H9 (cell line): ENCODE data around the gene SDK1. TPM values are rescaled to one million over a fixed set of nuclear protein-coding genes. Genes with fewer than 3 reads are reported as not detected.

Experiments
- DNase-seq: peaks from one replicate; pipeline ENCODE4 v3.0.0-alpha.2; 2017
- H2AFZ ChIP-seq: one replicate; pipeline ENCODE4 v1.6.1; 2013; ENCODE audit warnings: mild to moderate bottlenecking, low read length, control low read depth, moderate library complexity
- H2AK5ac ChIP-seq: 2 replicates; pipeline ENCODE4 v1.6.1; 2013; ENCODE audit warnings: low read length, control low read depth, mixed read lengths; ENCODE audit not compliant: insufficient read length
- H2BK120ac ChIP-seq: one replicate; pipeline ENCODE4 v1.6.1; 2013; ENCODE audit warnings: low read depth, mild to moderate bottlenecking, low read length, control low read depth, inconsistent platforms; ENCODE audit not compliant: poor library complexity, severe bottlenecking
- H2BK12ac ChIP-seq: 2 replicates; pipeline ENCODE4 v1.6.1; 2013; ENCODE audit warnings: low read length, control low read depth, mixed read lengths, low read depth; ENCODE audit not compliant: insufficient read length
- H2BK15ac ChIP-seq: 2 replicates; pipeline ENCODE4 v1.6.1; 2013; ENCODE audit warnings: low read depth, low read length, control low read depth
- H2BK20ac ChIP-seq: one replicate; pipeline ENCODE4 v1.6.1; 2013; ENCODE audit warnings: low read depth, mild to moderate bottlenecking, low read length, control low read depth, inconsistent platforms; ENCODE audit not compliant: poor library complexity, severe bottlenecking
- H2BK5ac ChIP-seq: 2 replicates; pipeline ENCODE4 v1.6.1; 2013; ENCODE audit warnings: low read length, control low read depth, mixed read lengths; ENCODE audit not compliant: insufficient read length
- H3K14ac ChIP-seq: 2 replicates; pipeline ENCODE4 v1.6.1; 2013; ENCODE audit warnings: low read length, control low read depth; ENCODE audit not compliant: insufficient read depth
- H3K18ac ChIP-seq: 2 replicates; pipeline ENCODE4 v1.6.1; 2013; ENCODE audit warnings: low read depth, mild to moderate bottlenecking, mixed read lengths, low read length, control low read depth; ENCODE audit not compliant: insufficient read length
- H3K23ac ChIP-seq: 2 replicates; pipeline ENCODE4 v1.6.1; 2013; ENCODE audit warnings: low read length, control low read depth, mixed read lengths, low read depth; ENCODE audit not compliant: insufficient read length
- H3K23me2 ChIP-seq: 2 replicates; pipeline ENCODE4 v1.6.1; 2013; ENCODE audit warnings: low read depth, mild to moderate bottlenecking, mixed read lengths, low read length, control low read depth; ENCODE audit not compliant: insufficient read length, poor library complexity, severe bottlenecking
- H3K27ac ChIP-seq: 2 replicates; pipeline ENCODE4 v1.5.1; 2013; ENCODE audit warnings: low read length, control low read depth, mixed read lengths, low read depth; ENCODE audit not compliant: insufficient read length
- H3K27me3 ChIP-seq: 2 replicates; pipeline ENCODE4 v1.6.1; 2013; ENCODE audit warnings: low read length, control low read depth, inconsistent platforms; ENCODE audit not compliant: insufficient read depth
- H3K4ac ChIP-seq: 2 replicates; pipeline ENCODE4 v1.6.1; 2013; ENCODE audit warnings: low read depth, mild to moderate bottlenecking, control low read depth, inconsistent platforms, low read length, moderate library complexity
- H3K4me1 ChIP-seq: 2 replicates; pipeline ENCODE4 v1.6.1; 2013; ENCODE audit warnings: low read length, control low read depth, inconsistent platforms; ENCODE audit not compliant: insufficient read depth
- H3K4me2 ChIP-seq: 2 replicates; pipeline ENCODE4 v1.6.1; 2013; ENCODE audit warnings: low read length, control low read depth, mixed read lengths; ENCODE audit not compliant: insufficient read length, insufficient read depth
- H3K56ac ChIP-seq: 2 replicates; pipeline ENCODE4 v1.6.1; 2013; ENCODE audit warnings: low read depth, mild to moderate bottlenecking, mixed read lengths, low read length, control low read depth; ENCODE audit not compliant: insufficient read length
- H3K79me1 ChIP-seq: 2 replicates; pipeline ENCODE4 v1.6.1; 2013; ENCODE audit warnings: low read depth, mild to moderate bottlenecking, moderate library complexity, low read length, control low read depth, inconsistent platforms; ENCODE audit not compliant: insufficient read depth, poor library complexity, severe bottlenecking
- H3K79me2 ChIP-seq: 2 replicates; pipeline ENCODE4 v1.6.1; 2013; ENCODE audit warnings: low read length, control low read depth, inconsistent platforms; ENCODE audit not compliant: insufficient read depth
- H3K9ac ChIP-seq: 2 replicates; pipeline ENCODE4 v1.6.1; 2013; ENCODE audit warnings: low read length, control low read depth, mixed read lengths; ENCODE audit not compliant: insufficient read length; ENCODE audit errors: extremely low read depth
- H3K9me3 ChIP-seq: one replicate; pipeline ENCODE4 v1.6.1; 2013; ENCODE audit warnings: low read depth, low read length, inconsistent platforms; ENCODE audit not compliant: control insufficient read depth
- H3T11ph ChIP-seq: one replicate; pipeline ENCODE4 v1.6.1; 2013; ENCODE audit warnings: mild to moderate bottlenecking, low read length, control low read depth, inconsistent platforms
- H4K20me1 ChIP-seq: one replicate; pipeline ENCODE4 v1.6.1; 2013; ENCODE audit not compliant: control insufficient read depth, insufficient read length, insufficient read depth
- H4K5ac ChIP-seq: 2 replicates; pipeline ENCODE4 v1.6.1; 2013; ENCODE audit warnings: low read depth, mild to moderate bottlenecking, mixed read lengths, low read length, control low read depth; ENCODE audit not compliant: insufficient read length
- H4K8ac ChIP-seq: replicated peaks from 2 replicates; pipeline ENCODE4 v1.6.1; 2013; ENCODE audit warnings: low read length, control low read depth, mixed read lengths, low read depth; ENCODE audit not compliant: insufficient read length
- H4K91ac ChIP-seq: 2 replicates; pipeline ENCODE4 v1.6.1; 2013; ENCODE audit warnings: low read depth, mild to moderate bottlenecking, moderate library complexity, mixed read lengths, low read length, control low read depth; ENCODE audit not compliant: insufficient read length
- H3K27ac Mint-ChIP-seq, 3 experiments: 2 replicates in 2 of 3; 3 replicates in 1 of 3; pipeline ENCODE4 v1.8.0; 2020 to 2021; ENCODE audit warnings: mixed read lengths in 3 of 3, mild to moderate bottlenecking in 1 of 3, moderate library complexity in 1 of 3
- H3K27me3 Mint-ChIP-seq: 2 replicates; pipeline ENCODE4 v1.8.0; 2021; ENCODE audit warnings: low read depth, mild to moderate bottlenecking, moderate library complexity, mixed read lengths
- H3K36me3 Mint-ChIP-seq, 3 experiments: 2 replicates in 2 of 3; 3 replicates in 1 of 3; pipeline ENCODE4 v1.8.0; 2020 to 2021; ENCODE audit warnings: low read depth in 3 of 3, mixed read lengths in 3 of 3; ENCODE audit not compliant: insufficient read depth in 1 of 3
- H3K4me1 Mint-ChIP-seq, 2 experiments: 2 replicates each; pipeline ENCODE4 v1.8.0; 2020; ENCODE audit warnings: mixed read lengths in 2 of 2
- H3K4me3 Mint-ChIP-seq, 2 experiments: 2 replicates in 1 of 2; 3 replicates in 1 of 2; pipeline ENCODE4 v1.8.0; 2020 to 2021; ENCODE audit warnings: mild to moderate bottlenecking in 2 of 2, mixed read lengths in 2 of 2, moderate library complexity in 1 of 2
- H3K9me3 Mint-ChIP-seq, 2 experiments: 2 replicates in 1 of 2; 3 replicates in 1 of 2; pipeline ENCODE4 v1.8.0; 2020; ENCODE audit warnings: mild to moderate bottlenecking in 2 of 2, mixed read lengths in 2 of 2, moderate library complexity in 1 of 2
- WGBS: extraction: QIAGEN DNeasy Blood & Tissue Kit; methylation state at CpG from one replicate; pipeline ENCODE4 v1.1.7; 2013; ENCODE audit warnings: missing lambda C conversion rate, low lambda C conversion rate, mixed read lengths; ENCODE audit not compliant: insufficient read length; ENCODE audit errors: extremely low coverage; 5-methylcytosine and 5-hydroxymethylcytosine counted together
- total RNA-seq: library from RNA; stranded (reverse); gene quantifications from 2 replicates; pipeline ENCODE4 v1.2.1, GENCODE V29; 2021
- TF ChIP-seq, protein P1 (sequence below): fragments of 200-600 bp; sonication (generic); conservative IDR thresholded peaks from 3 replicates; pipeline ENCODE4 v1.8.0; 2021; ENCODE audit warnings: antibody characterized with exemption, mild to moderate bottlenecking

Gene SDK1
- total RNA-seq, 1 experiment from 2014 or later = 8.7 TPM

DNA sequence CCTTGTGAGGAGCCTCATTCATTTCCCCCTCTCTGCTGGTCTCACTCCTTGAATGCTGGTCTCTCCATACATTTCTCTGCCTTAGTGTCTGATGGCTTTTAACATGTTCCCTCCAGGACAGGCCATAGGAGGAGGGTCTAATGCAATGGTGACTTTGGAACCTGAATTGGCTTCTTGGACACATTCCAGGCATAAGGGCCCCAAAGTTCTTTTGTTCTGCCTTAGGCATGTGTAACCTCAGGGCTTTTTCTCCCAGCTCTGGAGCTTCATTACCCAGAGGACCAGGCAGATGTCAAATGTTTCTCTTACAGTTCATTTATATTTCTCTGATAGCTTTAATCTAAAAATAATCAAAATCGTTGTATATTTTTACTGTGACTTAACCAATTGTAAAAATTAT lies 162.6 kb downstream of the SDK1 start:
- H3K36me3 Mint-ChIP-seq = no peaks in the 10 kb centered on the region; a peak in 1 of 7 replicates
- H2AK5ac ChIP-seq = no peak overlapping the region
- H3K4me2 ChIP-seq = no peak overlapping the region
- H2BK20ac ChIP-seq = no peak overlapping the region
- H3K27ac Mint-ChIP-seq = peak overlapping the region in 1 of 3 experiments; percentile 59; a peak in 1 of 7 replicates
- H3K9me3 ChIP-seq = no peaks in the 10 kb centered on the region
- no peaks in the 10 kb centered on the region for H3K23me2 ChIP-seq
- no peak overlapping the region for H4K5ac ChIP-seq
- no peaks in the 10 kb centered on the region for H4K20me1 ChIP-seq
- H3K4ac ChIP-seq = no peak overlapping the region
- no peak overlapping the region for H3K18ac ChIP-seq
- no peak overlapping the region for H2BK15ac ChIP-seq
- no peak overlapping the region for H2BK12ac ChIP-seq
- no peaks in the 10 kb centered on the region for H3K9me3 Mint-ChIP-seq
- H2AFZ ChIP-seq = no peak overlapping the region
- H3K4me1 Mint-ChIP-seq = peaks cover 3% of the 10 kb centered on the region in 2 experiments; a peak in 3 of 4 replicates
- no peaks in the 10 kb centered on the region for H3K79me2 ChIP-seq
- H2BK120ac ChIP-seq = no peak overlapping the region
- H4K91ac ChIP-seq = no peak overlapping the region
- H3K79me1 ChIP-seq = no peaks in the 10 kb centered on the region
- DNase-seq = no peak
- WGBS = no CpG with 5 or more reads among the region's 1 CpG
- no peak overlapping the region for H3K27ac ChIP-seq
- H3T11ph ChIP-seq = no peak overlapping the region
- TF ChIP-seq, protein P1, sequence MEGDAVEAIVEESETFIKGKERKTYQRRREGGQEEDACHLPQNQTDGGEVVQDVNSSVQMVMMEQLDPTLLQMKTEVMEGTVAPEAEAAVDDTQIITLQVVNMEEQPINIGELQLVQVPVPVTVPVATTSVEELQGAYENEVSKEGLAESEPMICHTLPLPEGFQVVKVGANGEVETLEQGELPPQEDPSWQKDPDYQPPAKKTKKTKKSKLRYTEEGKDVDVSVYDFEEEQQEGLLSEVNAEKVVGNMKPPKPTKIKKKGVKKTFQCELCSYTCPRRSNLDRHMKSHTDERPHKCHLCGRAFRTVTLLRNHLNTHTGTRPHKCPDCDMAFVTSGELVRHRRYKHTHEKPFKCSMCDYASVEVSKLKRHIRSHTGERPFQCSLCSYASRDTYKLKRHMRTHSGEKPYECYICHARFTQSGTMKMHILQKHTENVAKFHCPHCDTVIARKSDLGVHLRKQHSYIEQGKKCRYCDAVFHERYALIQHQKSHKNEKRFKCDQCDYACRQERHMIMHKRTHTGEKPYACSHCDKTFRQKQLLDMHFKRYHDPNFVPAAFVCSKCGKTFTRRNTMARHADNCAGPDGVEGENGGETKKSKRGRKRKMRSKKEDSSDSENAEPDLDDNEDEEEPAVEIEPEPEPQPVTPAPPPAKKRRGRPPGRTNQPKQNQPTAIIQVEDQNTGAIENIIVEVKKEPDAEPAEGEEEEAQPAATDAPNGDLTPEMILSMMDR = no peak
- no peaks in the 10 kb centered on the region; the same call in 1 of the 2 replicates for H3K27me3 Mint-ChIP-seq
- no peak overlapping the region for H3K23ac ChIP-seq
- no peaks in the 10 kb centered on the region for H3K27me3 ChIP-seq
- H4K8ac ChIP-seq = no peak overlapping the region
- no peaks in the 10 kb centered on the region for H3K4me1 ChIP-seq
- no peak overlapping the region for H3K56ac ChIP-seq
- no peak overlapping the region for H3K9ac ChIP-seq
- H3K4me3 Mint-ChIP-seq = no peak overlapping the region
- no peak overlapping the region for H3K14ac ChIP-seq
- H2BK5ac ChIP-seq = no peak overlapping the region
